Measurements from ENCODE around the gene ADGRA1. TPM values are rescaled to one million over a fixed set of nuclear protein-coding genes. Genes with fewer than 3 reads are reported as not detected.

The ADGRA1 gene
- total RNA-seq, 4 donors from 2014 or later, result not detected

- Histone ChIP-seq H3K36me3 (no peaks in the 10 kb centered on the region), H3K4me3 (no peak overlapping the region), H3K27me3 (no peaks in the 10 kb centered on the region), H3K27ac (no peak overlapping the region), H3K4me1 (no peaks in the 10 kb centered on the region), H3K9me3 (no peaks in the 10 kb centered on the region)
- DNase-seq, result no peak
- TF ChIP-seq CTCF (IDR thresholded peaks at IDR 0.05) (no peak), POLR2A (IDR thresholded peaks at IDR 0.05) (no peak)
Observed at GRCh38 chr10:133041101-133041500, 46.6 kb upstream of the ADGRA1 start.

- H3K27ac ChIP-seq, result no peak overlapping the region
- no peak for DNase-seq
- no peak overlapping the region for H3K4me3 ChIP-seq
- no peaks in the 10 kb centered on the region for H3K4me1 ChIP-seq
- H3K27me3 ChIP-seq, result no peaks in the 10 kb centered on the region
- TF ChIP-seq CTCF (IDR thresholded peaks at IDR 0.05), result no peak
- TF ChIP-seq POLR2A (IDR thresholded peaks at IDR 0.05), result no peak
- H3K9me3 ChIP-seq, result no peaks in the 10 kb centered on the region
- H3K36me3 ChIP-seq, result no peaks in the 10 kb centered on the region
Observed at GRCh38 chr10:133042061-133042460, 45.7 kb upstream of the ADGRA1 start.

GRCh38 chr10:133042816-133043215 lies 44.9 kb upstream of the ADGRA1 start:
- H3K36me3 ChIP-seq, result no peaks in the 10 kb centered on the region
- no peaks in the 10 kb centered on the region for H3K27me3 ChIP-seq
- H3K4me1 ChIP-seq, result no peaks in the 10 kb centered on the region
- H3K4me3 ChIP-seq, result no peak overlapping the region
- no peak for DNase-seq
- no peaks in the 10 kb centered on the region for H3K9me3 ChIP-seq
- TF ChIP-seq POLR2A (IDR thresholded peaks at IDR 0.05), result no peak
- no peak for TF ChIP-seq CTCF (IDR thresholded peaks at IDR 0.05)
- no peak overlapping the region for H3K27ac ChIP-seq

- TF ChIP-seq CTCF (IDR thresholded peaks at IDR 0.05) (no peak), POLR2A (IDR thresholded peaks at IDR 0.05) (no peak)
- Histone ChIP-seq H3K27me3 (no peaks in the 10 kb centered on the region), H3K36me3 (no peaks in the 10 kb centered on the region), H3K4me3 (no peak overlapping the region), H3K27ac (no peak overlapping the region), H3K9me3 (no peaks in the 10 kb centered on the region), H3K4me1 (no peaks in the 10 kb centered on the region)
- DNase-seq, result no peak
Observed at GRCh38 chr10:133043541-133044225, 44.0 kb upstream of the ADGRA1 start.

- TF ChIP-seq CTCF (IDR thresholded peaks at IDR 0.05) (no peak), POLR2A (IDR thresholded peaks at IDR 0.05) (no peak)
- H3K36me3 ChIP-seq, result no peaks in the 10 kb centered on the region
Observed at GRCh38 chr10:133044401-133044811, 43.3 kb upstream of the ADGRA1 start.

More at GRCh38 chr10:133044401-133044811, 43.3 kb upstream of the ADGRA1 start:
- H3K9me3 ChIP-seq, result no peaks in the 10 kb centered on the region
- no peak overlapping the region for H3K4me3 ChIP-seq
- no peak overlapping the region for H3K27ac ChIP-seq
- H3K4me1 ChIP-seq, result no peaks in the 10 kb centered on the region
- H3K27me3 ChIP-seq, result no peaks in the 10 kb centered on the region
- no peak for DNase-seq
